ENCODE measurements around the gene C11orf21.

The C11orf21 gene

GRCh38 chr11:2247496-2247895 lies 54.2 kb downstream of the C11orf21 start:
- in situ Hi-C loops (cut with MboI; ENCODE audit: low sequenced_read_pairs), result no loop called here
